Esophagus muscularis mucosa (tissue), 4 donors: Measurements from ENCODE around the gene DENND6A.

ENCODE experiments used
- EP300 ChIP-seq: sonication (generic); formaldehyde crosslinking; IDR thresholded peaks from one replicate; pipeline ENCODE4 v1.6.1; 2017; ENCODE audit warnings: antibody characterized with exemption
- POLR2A ChIP-seq: fragments of 450-650 bp; IDR thresholded peaks from one replicate; pipeline ENCODE4 v1.6.1; 2017; ENCODE audit warnings: antibody characterized with exemption, moderate library complexity, mild to moderate bottlenecking, low read depth
- POLR2AphosphoS5 ChIP-seq, 2 donors: sonication (generic); formaldehyde crosslinking; IDR thresholded peaks; one replicate each; pipeline ENCODE4 v1.6.1; 2017; ENCODE audit warnings: antibody characterized with exemption in 2 of 2
- TF ChIP-seq, protein P1 (sequence below), 3 experiments: fragments of 200-600 bp in 2 of 3; fragments of 450-650 bp in 1 of 3; sonication (generic) in 2 of 3; IDR thresholded peaks; one replicate each; pipeline ENCODE4 v1.5.1; 2017 to 2019; ENCODE audit warnings: antibody characterized with exemption in 3 of 3, mild to moderate bottlenecking in 2 of 3, moderate library complexity in 1 of 3

- TF ChIP-seq, protein P1, sequence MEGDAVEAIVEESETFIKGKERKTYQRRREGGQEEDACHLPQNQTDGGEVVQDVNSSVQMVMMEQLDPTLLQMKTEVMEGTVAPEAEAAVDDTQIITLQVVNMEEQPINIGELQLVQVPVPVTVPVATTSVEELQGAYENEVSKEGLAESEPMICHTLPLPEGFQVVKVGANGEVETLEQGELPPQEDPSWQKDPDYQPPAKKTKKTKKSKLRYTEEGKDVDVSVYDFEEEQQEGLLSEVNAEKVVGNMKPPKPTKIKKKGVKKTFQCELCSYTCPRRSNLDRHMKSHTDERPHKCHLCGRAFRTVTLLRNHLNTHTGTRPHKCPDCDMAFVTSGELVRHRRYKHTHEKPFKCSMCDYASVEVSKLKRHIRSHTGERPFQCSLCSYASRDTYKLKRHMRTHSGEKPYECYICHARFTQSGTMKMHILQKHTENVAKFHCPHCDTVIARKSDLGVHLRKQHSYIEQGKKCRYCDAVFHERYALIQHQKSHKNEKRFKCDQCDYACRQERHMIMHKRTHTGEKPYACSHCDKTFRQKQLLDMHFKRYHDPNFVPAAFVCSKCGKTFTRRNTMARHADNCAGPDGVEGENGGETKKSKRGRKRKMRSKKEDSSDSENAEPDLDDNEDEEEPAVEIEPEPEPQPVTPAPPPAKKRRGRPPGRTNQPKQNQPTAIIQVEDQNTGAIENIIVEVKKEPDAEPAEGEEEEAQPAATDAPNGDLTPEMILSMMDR (IDR thresholded peaks at IDR 0.05): peak in 1 of 3 experiments; percentile 20
- no peak for TF ChIP-seq POLR2AphosphoS5 (IDR thresholded peaks at IDR 0.05)
- TF ChIP-seq POLR2A: no peak
- TF ChIP-seq EP300: no peak
These were observed 46.2 kb downstream of the DENND6A start for GRCh38 chr3:57646723-57647122.
